Mononuclear cell (primary cell): ENCODE results near the gene MT1M. TPM values are rescaled to one million over a fixed set of nuclear protein-coding genes. Genes with fewer than 3 reads are reported as not detected.

Experiments used
- H3K27me3 ChIP-seq: 2 replicates; pipeline ENCODE4 v1.6.0; 2011; ENCODE audit warnings: low read length, control low read depth; ENCODE audit not compliant: insufficient read depth
- H3K4me1 ChIP-seq: 2 replicates; pipeline ENCODE4 v1.5.1; 2011; ENCODE audit warnings: mild to moderate bottlenecking, low read length, control low read depth; ENCODE audit not compliant: insufficient read depth
- H3K4me3 ChIP-seq: 2 replicates; pipeline ENCODE4 v1.5.1; 2011; ENCODE audit warnings: mild to moderate bottlenecking, low read length, moderate library complexity
- H3K9me3 ChIP-seq: 2 replicates; pipeline ENCODE4 v1.5.1; 2011; ENCODE audit warnings: low read depth, mild to moderate bottlenecking, control low read depth, low read length
- total RNA-seq: library from RNA; depleted of rRNA; stranded (reverse); fragments of >200 nt; gene quantifications from one replicate; pipeline ENCODE4 v1.2.3, GENCODE V29; 2012

Gene MT1M
- total RNA-seq, 1 donor, result not detected

GRCh38 chr16:56631832-56632155 lies 665 bp upstream of the MT1M start:
- H3K4me3 ChIP-seq, result no peak overlapping the region
- no peaks in the 10 kb centered on the region for H3K9me3 ChIP-seq
- peaks cover 16% of the 10 kb centered on the region for H3K4me1 ChIP-seq
- peaks cover 76% of the 10 kb centered on the region for H3K27me3 ChIP-seq

DNA sequence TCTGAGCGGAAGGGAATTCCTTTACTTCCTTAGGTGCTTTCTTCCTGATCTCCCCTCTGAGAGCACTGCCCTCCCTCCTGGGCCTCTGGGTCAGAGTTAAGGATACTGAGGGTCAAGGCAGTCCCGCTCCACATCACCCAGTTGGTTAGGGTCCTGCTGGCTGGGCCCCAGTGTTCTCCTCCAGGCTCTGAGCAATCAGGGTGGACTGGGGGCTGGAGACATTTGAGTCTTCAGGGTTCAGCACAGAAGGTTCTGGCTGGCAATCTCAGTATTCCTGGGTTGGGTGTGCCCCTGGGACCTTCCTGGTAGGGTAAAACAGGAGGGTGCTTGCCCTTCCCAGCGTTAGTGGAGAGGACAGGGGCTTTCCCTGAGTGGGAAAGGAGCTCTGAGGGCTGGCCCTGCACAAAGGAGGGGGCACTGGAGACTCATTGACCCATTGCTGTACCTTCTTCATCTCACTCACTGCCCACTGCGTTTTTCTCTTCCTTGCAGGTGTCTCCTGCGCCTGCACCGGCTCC lies 448 bp downstream of the MT1M start:
- Histone ChIP-seq H3K27me3 (peaks cover 82% of the 10 kb centered on the region), H3K4me3 (no peak overlapping the region), H3K9me3 (no peaks in the 10 kb centered on the region), H3K4me1 (peaks cover 18% of the 10 kb centered on the region)

DNA sequence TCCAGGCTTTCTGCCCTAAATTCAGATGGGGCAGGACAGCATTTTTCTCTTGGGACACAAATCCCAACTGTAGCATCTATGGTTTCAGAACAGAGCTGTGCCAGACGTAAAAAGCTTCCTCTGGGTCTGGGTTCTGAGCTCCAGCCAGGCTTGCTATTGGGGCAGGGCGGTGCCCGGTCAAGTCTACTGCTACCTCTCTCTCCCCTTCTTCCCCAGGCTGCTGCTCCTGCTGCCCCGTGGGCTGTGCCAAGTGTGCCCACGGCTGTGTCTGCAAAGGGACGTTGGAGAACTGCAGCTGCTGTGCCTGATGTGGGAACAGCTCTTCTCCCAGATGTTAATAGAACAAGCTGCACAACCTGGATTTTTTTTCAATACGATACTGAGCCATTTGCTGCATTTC lies 1.1 kb downstream of the MT1M start:
- peaks cover 24% of the 10 kb centered on the region for H3K4me1 ChIP-seq
- peaks cover 88% of the 10 kb centered on the region for H3K27me3 ChIP-seq
- no peak overlapping the region for H3K4me3 ChIP-seq
- no peaks in the 10 kb centered on the region for H3K9me3 ChIP-seq

DNA sequence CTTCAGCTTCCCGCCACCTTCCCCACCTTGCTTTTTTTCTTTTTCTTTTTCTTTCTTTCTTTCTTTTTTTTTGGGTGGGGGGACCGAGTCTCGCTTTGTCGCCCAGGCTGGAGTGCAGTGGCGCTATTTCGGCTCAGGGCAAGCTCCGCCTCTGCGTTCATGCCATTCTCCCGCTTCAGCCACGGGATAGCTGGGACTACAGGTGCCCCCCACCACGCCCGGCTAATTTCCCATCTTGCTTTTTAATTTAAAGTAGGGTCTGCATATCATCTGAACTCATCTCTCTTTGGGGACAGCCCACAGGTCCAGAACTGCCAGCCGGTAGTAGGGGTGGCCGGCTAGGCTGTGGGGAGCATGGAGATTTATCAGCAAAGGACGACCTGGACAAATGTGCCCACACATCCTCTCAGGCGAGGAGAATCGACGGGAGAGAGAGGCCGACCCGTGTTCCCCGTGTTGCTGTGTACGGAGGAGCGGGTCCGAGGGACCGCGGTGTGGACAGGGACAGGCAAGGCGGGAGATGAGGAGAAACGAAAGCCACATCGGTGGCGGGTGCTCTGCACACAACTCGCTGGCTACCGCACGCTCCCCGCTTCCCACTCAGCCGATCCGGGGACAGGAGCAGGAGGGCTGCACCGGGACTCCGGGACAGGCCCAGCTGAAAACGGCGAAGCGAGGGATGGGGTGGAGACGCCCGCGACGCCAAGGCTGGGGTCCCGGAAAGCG lies 2.4 kb downstream of the MT1M start:
- peaks cover 26% of the 10 kb centered on the region for H3K4me1 ChIP-seq
- peaks cover 100% of the 10 kb centered on the region for H3K27me3 ChIP-seq
- no peak overlapping the region for H3K4me3 ChIP-seq
- H3K9me3 ChIP-seq, result no peaks in the 10 kb centered on the region

- H3K27me3 ChIP-seq, result peaks cover 98% of the 10 kb centered on the region
- H3K4me1 ChIP-seq, result peaks cover 26% of the 10 kb centered on the region
- H3K4me3 ChIP-seq, result no peak overlapping the region
- no peaks in the 10 kb centered on the region for H3K9me3 ChIP-seq
These were observed 3.0 kb downstream of the MT1M start for GRCh38 chr16:56635441-56635967.

DNA sequence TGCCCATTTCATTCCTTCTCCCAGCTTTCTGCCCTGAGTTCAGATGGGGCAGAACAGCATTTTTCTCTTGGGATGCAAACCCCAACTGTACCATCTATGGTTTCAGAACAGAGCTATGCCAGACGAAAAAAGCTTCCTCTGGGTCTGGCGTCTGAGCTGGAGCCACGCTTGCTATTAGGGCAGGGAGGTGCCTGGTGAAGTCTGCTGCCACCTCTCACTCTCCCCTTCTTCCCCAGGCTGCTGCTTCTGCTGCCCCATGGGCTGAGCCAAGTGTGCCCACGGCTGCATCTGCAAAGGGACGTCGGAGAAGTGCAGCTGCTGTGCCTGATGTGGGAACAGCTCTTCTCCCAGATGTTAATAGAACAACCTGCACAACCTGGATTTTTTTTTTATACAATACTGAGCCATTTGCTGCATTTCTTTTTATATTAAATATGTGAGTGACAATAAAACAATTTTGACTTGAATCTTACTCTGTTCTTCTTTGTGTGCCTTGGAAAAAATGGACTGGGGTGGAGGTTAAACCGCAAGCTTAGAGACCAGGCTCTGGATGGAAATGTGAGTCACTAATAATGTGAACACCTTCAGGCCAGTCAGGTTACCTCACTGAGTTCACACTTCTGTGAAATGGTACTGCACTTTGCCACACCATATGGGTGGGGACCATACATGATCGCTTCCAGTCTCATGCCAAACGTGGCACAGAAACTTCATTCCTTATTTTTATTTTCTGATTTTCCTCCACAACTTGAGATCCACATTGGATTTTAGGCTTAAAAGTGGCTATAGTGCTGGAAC lies 4.4 kb downstream of the MT1M start:
- peaks cover 26% of the 10 kb centered on the region for H3K4me1 ChIP-seq
- no peaks in the 10 kb centered on the region for H3K9me3 ChIP-seq
- no peak overlapping the region for H3K4me3 ChIP-seq
- peaks cover 98% of the 10 kb centered on the region for H3K27me3 ChIP-seq

GRCh38 chr16:56637814-56638750 lies 5.6 kb downstream of the MT1M start, which contains the start of gene MT1A:
TSS of gene MT1A (plus strand) at chr16:56638666. CDS start at chr16:56638739, 73 bp downstream.
- Histone ChIP-seq H3K4me1 (peaks cover 25% of the 10 kb centered on the region), H3K27me3 (peaks cover 96% of the 10 kb centered on the region), H3K9me3 (no peaks in the 10 kb centered on the region), H3K4me3 (no peak within 1 kb of the TSS)

- Histone ChIP-seq H3K4me1 (peaks cover 34% of the 10 kb centered on the region), H3K4me3 (no peak overlapping the region), H3K9me3 (no peaks in the 10 kb centered on the region), H3K27me3 (peaks cover 94% of the 10 kb centered on the region)
These were observed 6.6 kb downstream of the MT1M start for GRCh38 chr16:56639045-56639444.

DNA sequence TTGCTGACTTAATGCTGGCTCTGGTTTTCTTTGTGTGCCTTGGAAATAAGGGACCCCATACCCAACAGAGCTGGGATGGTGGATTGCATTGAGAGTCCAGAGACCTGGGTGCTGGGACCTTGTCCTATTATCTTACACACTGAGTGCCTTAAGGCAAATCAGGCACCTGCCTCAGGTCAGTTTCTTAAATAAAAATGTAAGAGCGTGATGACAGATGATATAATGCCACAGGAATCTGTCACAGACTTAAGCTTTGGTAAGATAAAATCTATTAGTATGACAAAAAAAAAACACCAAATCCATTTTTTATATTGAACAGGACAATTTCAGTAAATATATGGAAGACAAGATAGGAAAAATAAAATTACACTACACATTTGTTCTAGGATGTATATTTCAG lies 7.6 kb downstream of the MT1M start:
- peaks cover 94% of the 10 kb centered on the region for H3K27me3 ChIP-seq
- peaks cover 32% of the 10 kb centered on the region for H3K4me1 ChIP-seq
- H3K9me3 ChIP-seq, result no peaks in the 10 kb centered on the region
- H3K4me3 ChIP-seq, result no peak overlapping the region

DNA sequence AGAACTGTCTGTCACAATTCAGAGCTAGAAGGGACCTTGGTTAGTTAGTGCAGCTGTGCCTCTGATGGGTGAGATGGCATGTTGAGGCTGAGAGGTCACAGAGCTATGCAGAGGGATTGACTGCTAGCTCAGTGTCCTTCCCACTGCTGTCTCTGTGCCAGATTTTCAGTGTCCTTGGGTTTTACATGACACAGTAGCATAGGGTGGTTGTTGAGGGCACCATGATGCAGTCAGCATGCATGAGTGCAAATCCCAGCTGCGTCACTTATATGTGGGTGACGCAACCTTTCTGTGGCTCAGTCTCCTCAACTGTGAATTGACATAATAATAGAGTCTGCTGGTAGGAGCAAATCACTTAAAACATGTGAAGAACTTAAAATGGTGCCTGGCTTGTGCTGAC lies 8.7 kb downstream of the MT1M start:
- Histone ChIP-seq H3K4me3 (no peak overlapping the region), H3K4me1 (peaks cover 27% of the 10 kb centered on the region), H3K27me3 (peaks cover 93% of the 10 kb centered on the region), H3K9me3 (no peaks in the 10 kb centered on the region)

- Histone ChIP-seq H3K4me3 (no peak overlapping the region), H3K4me1 (peaks cover 22% of the 10 kb centered on the region), H3K9me3 (no peaks in the 10 kb centered on the region), H3K27me3 (peaks cover 87% of the 10 kb centered on the region)
These were observed 10.8 kb downstream of the MT1M start for GRCh38 chr16:56643080-56643778.

DNA sequence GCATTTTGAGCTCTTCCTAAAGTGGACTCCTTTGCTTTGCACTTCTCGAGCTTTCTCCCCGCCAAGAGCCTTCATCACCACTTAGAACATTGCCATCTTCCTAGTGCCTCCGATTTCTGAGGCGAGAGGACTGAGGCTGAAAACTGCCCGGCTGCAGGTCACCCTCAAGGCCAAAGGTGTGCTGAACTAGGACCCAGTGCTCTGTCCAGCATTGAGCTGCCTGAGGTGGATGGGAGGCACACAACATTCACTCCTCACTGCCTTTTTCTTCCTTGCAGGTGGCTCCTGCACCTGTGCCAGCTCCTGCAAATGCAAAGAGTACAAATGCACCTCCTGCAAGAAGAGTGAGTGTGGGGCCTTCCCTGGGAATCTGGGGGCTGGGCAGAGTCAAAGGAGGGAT lies 11.4 kb downstream of the MT1M start:
- no peaks in the 10 kb centered on the region for H3K9me3 ChIP-seq
- H3K4me1 ChIP-seq, result peaks cover 17% of the 10 kb centered on the region
- peaks cover 87% of the 10 kb centered on the region for H3K27me3 ChIP-seq
- no peak overlapping the region for H3K4me3 ChIP-seq

DNA sequence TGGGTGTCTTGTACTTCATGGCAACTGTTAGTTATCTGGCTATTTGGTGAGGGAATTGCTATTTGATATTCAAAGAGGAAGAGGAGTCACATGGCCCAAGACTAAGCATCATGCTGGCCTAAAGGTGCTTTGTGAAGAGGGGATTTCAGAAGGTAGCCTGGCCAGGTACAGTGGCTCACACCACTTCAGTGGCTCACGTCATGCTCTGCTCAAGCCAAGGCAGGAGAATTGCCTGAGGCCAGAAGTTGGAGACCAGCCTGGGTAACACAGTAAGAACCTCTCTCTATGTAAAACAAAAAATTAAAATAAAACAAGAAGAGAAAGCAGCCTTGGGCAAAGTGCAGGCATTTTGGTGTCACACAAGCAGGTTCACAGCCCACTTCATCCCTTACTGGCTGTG lies 12.9 kb downstream of the MT1M start:
- Histone ChIP-seq H3K9me3 (no peaks in the 10 kb centered on the region), H3K4me1 (peaks cover 17% of the 10 kb centered on the region), H3K27me3 (peaks cover 83% of the 10 kb centered on the region), H3K4me3 (no peak overlapping the region)

- peaks cover 17% of the 10 kb centered on the region for H3K4me1 ChIP-seq
- H3K4me3 ChIP-seq, result no peak overlapping the region
- no peaks in the 10 kb centered on the region for H3K9me3 ChIP-seq
- H3K27me3 ChIP-seq, result peaks cover 78% of the 10 kb centered on the region
These were observed 13.4 kb downstream of the MT1M start for GRCh38 chr16:56645838-56646237.
